ENCODE results near the gene CUL4A. TPM values are rescaled to one million over a fixed set of nuclear protein-coding genes. Genes with fewer than 3 reads are reported as not detected.

The CUL4A gene
- total RNA-seq, 1 experiment from 2014 or later: 91.0 TPM

DNA sequence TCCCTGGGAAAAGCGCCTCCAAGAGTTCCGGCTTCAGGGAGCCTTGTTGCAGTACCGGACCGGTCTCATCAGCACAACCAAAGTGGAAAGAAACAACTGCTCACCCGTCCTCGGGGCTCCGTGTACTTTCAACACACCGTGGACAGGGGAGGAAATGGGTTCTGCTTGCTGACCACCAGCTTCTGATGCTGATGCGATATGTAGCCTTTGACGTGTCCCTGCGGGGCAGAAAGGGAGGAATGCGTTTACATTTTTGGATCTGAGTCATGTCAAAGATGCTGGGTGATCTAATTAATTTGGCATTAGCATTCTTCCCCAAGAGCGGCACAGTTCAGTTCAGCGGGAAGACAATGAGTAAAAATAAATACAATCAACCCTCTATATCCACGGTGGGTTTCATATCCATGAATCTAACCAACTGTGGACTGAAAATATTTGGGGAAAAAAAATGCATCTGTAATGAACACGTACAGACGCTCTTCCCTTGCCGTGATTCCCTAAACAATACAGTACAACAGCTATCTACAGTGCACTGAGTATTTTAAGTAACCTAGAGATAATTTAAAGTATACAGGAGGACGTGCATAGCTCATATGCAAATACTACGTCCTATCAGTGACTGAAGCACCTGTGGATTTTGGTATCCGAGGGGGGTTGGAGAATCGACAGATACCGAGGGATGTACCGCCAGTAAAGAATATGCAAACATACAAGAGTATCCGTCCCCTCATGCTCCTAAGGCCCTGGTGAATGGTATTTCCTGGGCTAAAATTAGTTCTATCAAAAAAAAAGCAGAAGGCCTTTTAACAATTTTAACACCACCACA, 31.1 kb upstream of the CUL4A start:
- no peaks in the 10 kb centered on the region for H3K27me3 ChIP-seq (ENCODE audit: insufficient read depth, low read depth)
- BruUV-seq (replicated peaks): no TSS peak
- 0 out of 2 replicates have a peak, but pooled peaks cover 7% of the 10 kb centered on the region for H3F3A ChIP-seq (ENCODE audit: insufficient read depth, low read depth)
- no peak overlapping the region for H2AFZ ChIP-seq
- H3K4me3 ChIP-seq: no peak overlapping the region
- no peaks in the 10 kb centered on the region for H3K4me1 ChIP-seq (replicated peaks; ENCODE audit: insufficient read depth)
- no peak overlapping the region for H3K27ac ChIP-seq
- H3K9me3 ChIP-seq (ENCODE audit: insufficient read depth, low read depth): no peaks in the 10 kb centered on the region
- no peak for TF ChIP-seq EZH2 (IDR thresholded peaks at IDR 0.05; ENCODE audit: low read depth)
- TF ChIP-seq, protein P1, sequence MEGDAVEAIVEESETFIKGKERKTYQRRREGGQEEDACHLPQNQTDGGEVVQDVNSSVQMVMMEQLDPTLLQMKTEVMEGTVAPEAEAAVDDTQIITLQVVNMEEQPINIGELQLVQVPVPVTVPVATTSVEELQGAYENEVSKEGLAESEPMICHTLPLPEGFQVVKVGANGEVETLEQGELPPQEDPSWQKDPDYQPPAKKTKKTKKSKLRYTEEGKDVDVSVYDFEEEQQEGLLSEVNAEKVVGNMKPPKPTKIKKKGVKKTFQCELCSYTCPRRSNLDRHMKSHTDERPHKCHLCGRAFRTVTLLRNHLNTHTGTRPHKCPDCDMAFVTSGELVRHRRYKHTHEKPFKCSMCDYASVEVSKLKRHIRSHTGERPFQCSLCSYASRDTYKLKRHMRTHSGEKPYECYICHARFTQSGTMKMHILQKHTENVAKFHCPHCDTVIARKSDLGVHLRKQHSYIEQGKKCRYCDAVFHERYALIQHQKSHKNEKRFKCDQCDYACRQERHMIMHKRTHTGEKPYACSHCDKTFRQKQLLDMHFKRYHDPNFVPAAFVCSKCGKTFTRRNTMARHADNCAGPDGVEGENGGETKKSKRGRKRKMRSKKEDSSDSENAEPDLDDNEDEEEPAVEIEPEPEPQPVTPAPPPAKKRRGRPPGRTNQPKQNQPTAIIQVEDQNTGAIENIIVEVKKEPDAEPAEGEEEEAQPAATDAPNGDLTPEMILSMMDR (conservative IDR thresholded peaks at IDR 0.05): no peak
- ChIA-PET POLR2A (ENCODE audit: unreplicated experiment) (no interaction called here), CTCF (interaction anchor here (0.6 kb wide), 1 partner anchor 316 kb away, joined by 4 read pairs; no protein-coding TSS in a partner anchor)
- no peaks in the 10 kb centered on the region for H3K9me2 ChIP-seq (ENCODE audit: insufficient read depth)
- H3K4me2 ChIP-seq: no peak overlapping the region
- H3K79me2 ChIP-seq (ENCODE audit: low read depth): no peaks in the 10 kb centered on the region
- H3K36me3 ChIP-seq (ENCODE audit: low read depth): peaks cover 49% of the 10 kb centered on the region
- DNase-seq: peak in 1 of 2 experiments; percentile 39
- peaks cover 4% of the 10 kb centered on the region; the same call in 1 of the 2 replicates for H4K20me1 ChIP-seq (ENCODE audit: insufficient read depth)
- intact Hi-C loops (cut with micrococcal nuclease; ENCODE audit: unreplicated experiment): loop anchor here (1.0 kb wide), 1 partner anchor 9 kb away; no protein-coding TSS in a partner anchor

DNA sequence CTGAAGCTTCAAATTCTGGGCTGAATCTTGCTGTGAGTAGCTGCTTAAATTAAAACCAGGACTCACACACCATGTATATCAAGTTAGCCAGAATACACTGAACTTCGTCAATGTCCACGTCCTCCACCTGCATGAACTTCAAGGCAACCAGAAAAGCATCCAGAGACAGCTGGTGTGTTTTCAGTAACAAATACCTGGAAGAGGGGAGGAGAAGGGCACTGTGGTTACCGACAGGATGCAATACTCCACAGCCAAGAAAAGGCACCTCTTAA, 30.6 kb upstream of the CUL4A start:
- no peak for DNase-seq
- Histone ChIP-seq H3K4me1 (replicated peaks; ENCODE audit: insufficient read depth) (no peaks in the 10 kb centered on the region), H3K4me3 (no peak overlapping the region), H3K79me2 (ENCODE audit: low read depth) (no peaks in the 10 kb centered on the region), H3K27me3 (ENCODE audit: insufficient read depth, low read depth) (no peaks in the 10 kb centered on the region), H3K4me2 (no peak overlapping the region), H3F3A (ENCODE audit: insufficient read depth, low read depth) (0 out of 2 replicates have a peak, but pooled peaks cover 2% of the 10 kb centered on the region), H3K27ac (no peak overlapping the region), H2AFZ (no peak overlapping the region), H4K20me1 (ENCODE audit: insufficient read depth) (peaks cover 4% of the 10 kb centered on the region; the same call in 1 of the 2 replicates), H3K9me3 (ENCODE audit: insufficient read depth, low read depth) (no peaks in the 10 kb centered on the region), H3K36me3 (ENCODE audit: low read depth) (peaks cover 54% of the 10 kb centered on the region), H3K9me2 (ENCODE audit: insufficient read depth) (no peaks in the 10 kb centered on the region)
- intact Hi-C loops (cut with micrococcal nuclease; ENCODE audit: unreplicated experiment): loop anchor here (1.0 kb wide), 1 partner anchor 8 kb away; no protein-coding TSS in a partner anchor
- no TSS peak for BruUV-seq (replicated peaks)
- POLR2A ChIA-PET (ENCODE audit: unreplicated experiment): no interaction called here
- TF ChIP-seq, protein P1 (conservative IDR thresholded peaks at IDR 0.05): no peak
- TF ChIP-seq EZH2 (IDR thresholded peaks at IDR 0.05; ENCODE audit: low read depth): no peak
- CTCF ChIA-PET: interaction anchor here (0.6 kb wide), 1 partner anchor 316 kb away, joined by 4 read pairs; no protein-coding TSS in a partner anchor

DNA sequence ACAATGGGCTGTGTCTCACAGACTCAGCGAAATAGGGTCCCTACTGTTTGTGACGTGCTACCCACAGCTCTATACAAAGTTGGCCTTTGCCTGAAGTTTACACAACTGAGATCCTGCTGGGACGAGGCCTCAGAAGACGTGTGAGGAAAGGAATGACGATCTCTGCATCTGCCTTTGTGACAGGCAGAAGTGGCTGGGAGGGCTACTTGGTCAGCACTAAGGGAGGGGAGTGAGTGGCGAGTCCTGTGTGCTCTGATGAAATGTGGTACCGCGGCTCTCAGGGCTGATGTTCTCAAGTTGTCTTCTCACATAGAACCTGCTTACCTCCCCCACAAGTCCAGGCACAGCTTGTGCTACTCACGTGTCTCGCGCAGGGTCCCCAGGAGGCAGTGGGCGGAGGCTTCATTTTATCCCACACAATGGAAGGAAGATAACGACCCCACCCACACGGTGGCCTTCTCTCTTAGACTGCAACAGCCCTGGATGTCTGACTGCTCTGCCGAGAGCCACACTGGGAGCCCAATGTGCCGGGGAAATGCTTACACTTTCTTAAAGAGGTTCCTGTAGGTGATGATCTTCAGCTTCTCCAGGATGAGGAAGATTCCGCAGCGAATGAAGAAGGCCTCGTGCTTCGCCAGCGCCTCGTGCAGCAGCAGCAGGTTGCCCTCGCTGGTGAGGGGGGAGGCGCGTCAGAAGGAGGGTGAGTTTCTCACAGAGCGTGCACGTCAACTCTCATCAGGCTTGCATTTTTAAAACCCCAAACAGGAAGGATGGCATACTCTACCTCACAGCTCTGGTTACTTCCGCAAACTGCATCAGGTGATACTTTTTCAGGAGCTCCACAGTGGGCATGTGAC, 29.8 kb upstream of the CUL4A start:
- no peak for DNase-seq
- ChIA-PET POLR2A (ENCODE audit: unreplicated experiment) (no interaction called here), CTCF (no interaction called here)
- Histone ChIP-seq H3K4me3 (no peak overlapping the region), H3K27me3 (ENCODE audit: insufficient read depth, low read depth) (no peaks in the 10 kb centered on the region), H3K9me3 (ENCODE audit: insufficient read depth, low read depth) (no peaks in the 10 kb centered on the region), H2AFZ (no peak overlapping the region), H4K20me1 (ENCODE audit: insufficient read depth) (peaks cover 4% of the 10 kb centered on the region; the same call in 1 of the 2 replicates), H3K4me1 (replicated peaks; ENCODE audit: insufficient read depth) (no peaks in the 10 kb centered on the region), H3F3A (ENCODE audit: insufficient read depth, low read depth) (no peaks in the 10 kb centered on the region), H3K9me2 (ENCODE audit: insufficient read depth) (no peaks in the 10 kb centered on the region), H3K27ac (no peak overlapping the region), H3K79me2 (ENCODE audit: low read depth) (no peaks in the 10 kb centered on the region), H3K4me2 (no peak overlapping the region), H3K36me3 (ENCODE audit: low read depth) (peaks cover 59% of the 10 kb centered on the region)
- no TSS peak for BruUV-seq (replicated peaks)
- TF ChIP-seq, protein P1 (conservative IDR thresholded peaks at IDR 0.05): no peak
- TF ChIP-seq EZH2 (IDR thresholded peaks at IDR 0.05; ENCODE audit: low read depth): no peak
- intact Hi-C loops (cut with micrococcal nuclease; ENCODE audit: unreplicated experiment): no loop called here
